Breast epithelium (tissue), 3 donors: ENCODE measurements around the gene SUFU.

Experiments used
- CTCF ChIP-seq, 3 donors: fragments of 450-650 bp; IDR thresholded peaks; one replicate each; pipeline ENCODE4 v1.5.1; 2016 to 2017; ENCODE audit warnings: antibody characterized with exemption in 3 of 3, mild to moderate bottlenecking in 3 of 3, moderate library complexity in 3 of 3
- POLR2AphosphoS5 ChIP-seq, 3 donors: sonication (generic); formaldehyde crosslinking; IDR thresholded peaks; one replicate each; pipeline ENCODE4 v1.6.1; 2017; ENCODE audit warnings: antibody characterized with exemption in 3 of 3

GRCh38 chr10:102649797-102650654, 146.3 kb downstream of the SUFU start:
- no peak for TF ChIP-seq CTCF (IDR thresholded peaks at IDR 0.05)
- TF ChIP-seq POLR2AphosphoS5 (IDR thresholded peaks at IDR 0.05): no peak
